Neural cell (in vitro differentiated cells): Measurements from ENCODE around the gene DEAF1. TPM values are rescaled to one million over a fixed set of nuclear protein-coding genes. Genes with fewer than 3 reads are reported as not detected.

Experiments used
- H2AFZ ChIP-seq: fragments of 200-600, 300-800 bp; sonication (generic), shearing (Covaris generic); 2 replicates; pipeline ENCODE4 v1.6.0; 2014; ENCODE audit warnings: low read depth, mild to moderate bottlenecking, antibody characterized with exemption, low read length, moderate library complexity
- H3F3A ChIP-seq: fragments of 200-600 bp; shearing (Covaris generic); 2 replicates; pipeline ENCODE4 v1.6.1; 2016; ENCODE audit warnings: mild to moderate bottlenecking, moderate library complexity, mixed read lengths, antibody characterized with exemption, low read length; ENCODE audit not compliant: insufficient read depth, poor library complexity, severe bottlenecking
- H3K27ac ChIP-seq: fragments of 200-600, 300-800 bp; sonication (generic), shearing (Covaris generic); 2 replicates; pipeline ENCODE4 v1.5.1; 2014; ENCODE audit warnings: mild to moderate bottlenecking, low read length, moderate library complexity
- H3K27me3 ChIP-seq: fragments of 300-800, 200-600 bp; sonication (generic), shearing (Covaris generic); 2 replicates; pipeline ENCODE4 v1.6.0; 2014; ENCODE audit warnings: mild to moderate bottlenecking, low read depth, low read length, moderate library complexity; ENCODE audit not compliant: insufficient read depth
- H3K36me3 ChIP-seq: fragments of 300-800, 200-600 bp; sonication (generic), shearing (Covaris generic); 2 replicates; pipeline ENCODE4 v1.5.1; 2014; ENCODE audit warnings: mild to moderate bottlenecking, antibody characterized with exemption, low read length, moderate library complexity; ENCODE audit not compliant: insufficient read depth
- H3K4me2 ChIP-seq: fragments of 300-800, 200-600 bp; sonication (generic), shearing (Covaris generic); 2 replicates; pipeline ENCODE4 v1.6.0; 2014; ENCODE audit warnings: mild to moderate bottlenecking, low read length
- H3K4me3 ChIP-seq: fragments of 300-800, 200-600 bp; sonication (generic), shearing (Covaris generic); 2 replicates; pipeline ENCODE4 v1.5.1; 2014; ENCODE audit warnings: mild to moderate bottlenecking, low read length, moderate library complexity
- H3K79me2 ChIP-seq: fragments of 200-600 bp; shearing (Covaris generic); replicated peaks from 2 replicates; pipeline ENCODE4 v1.6.0; 2014; ENCODE audit warnings: mild to moderate bottlenecking, low read length, moderate library complexity; ENCODE audit not compliant: insufficient read depth
- H3K9ac ChIP-seq: fragments of 300-800, 200-600 bp; sonication (generic), shearing (Covaris generic); 2 replicates; pipeline ENCODE4 v1.6.1; 2016; ENCODE audit warnings: mild to moderate bottlenecking, low read length, mixed read lengths
- H3K9me2 ChIP-seq: fragments of 200-600 bp; shearing (Covaris generic); 2 replicates; pipeline ENCODE4 v1.6.1; 2016; ENCODE audit warnings: mild to moderate bottlenecking, low read length, mixed read lengths; ENCODE audit not compliant: insufficient read depth
- H3K9me3 ChIP-seq: fragments of 200-600, 300-800 bp; sonication (generic), shearing (Covaris generic); 2 replicates; pipeline ENCODE4 v1.6.1; 2016; ENCODE audit warnings: mild to moderate bottlenecking, mixed run types, low read length, moderate library complexity, mixed read lengths
- H4K20me1 ChIP-seq: fragments of 200-600 bp; shearing (Covaris generic); 2 replicates; pipeline ENCODE4 v1.6.1; 2016; ENCODE audit warnings: mild to moderate bottlenecking, mixed run types; ENCODE audit not compliant: insufficient read depth
- EP300 ChIP-seq: fragments of 450-650 bp; conservative IDR thresholded peaks from 2 replicates; pipeline ENCODE4 v1.6.1; 2014; ENCODE audit warnings: antibody characterized with exemption, mild to moderate bottlenecking, moderate library complexity; ENCODE audit not compliant: poor library complexity, severe bottlenecking
- EZH2 ChIP-seq: fragments of 200-600, 300-800 bp; shearing (Covaris generic), sonication (generic); IDR thresholded peaks from 2 replicates; pipeline ENCODE4 v1.6.1; 2014; ENCODE audit warnings: antibody characterized with exemption, low read length, borderline replicate concordance, mild to moderate bottlenecking; ENCODE audit not compliant: insufficient read depth, poor library complexity, severe bottlenecking
- MXI1 ChIP-seq: fragments of 450-650 bp; conservative IDR thresholded peaks from 2 replicates; pipeline ENCODE4 v1.6.1; 2014; ENCODE audit warnings: antibody characterized with exemption, mild to moderate bottlenecking; ENCODE audit not compliant: poor library complexity, severe bottlenecking
- POLR2AphosphoS5 ChIP-seq: IDR thresholded peaks from 2 replicates; pipeline ENCODE4 v1.6.1; 2012
- RAD21 ChIP-seq: fragments of 450-650 bp; conservative IDR thresholded peaks from 2 replicates; pipeline ENCODE4 v1.6.1; 2014; ENCODE audit warnings: antibody characterized with exemption, mild to moderate bottlenecking, moderate library complexity
- SMC3 ChIP-seq: fragments of 450-650 bp; conservative IDR thresholded peaks from 2 replicates; pipeline ENCODE4 v1.6.1; 2014; ENCODE audit warnings: antibody characterized with exemption, mild to moderate bottlenecking, moderate library complexity; ENCODE audit not compliant: poor library complexity
- TAF1 ChIP-seq: IDR thresholded peaks from 2 replicates; pipeline ENCODE4 v1.6.1; 2012; ENCODE audit warnings: low read depth
- polyA plus RNA-seq: library from polyadenylated mRNA; depleted of rRNA; stranded (reverse); fragments of >200 nt; gene quantifications from 2 replicates; pipeline ENCODE4 v1.2.3, GENCODE V29; 2014
- TF ChIP-seq, protein P1 (sequence below): IDR thresholded peaks from 2 replicates; pipeline ENCODE4 v1.6.1; 2012; ENCODE audit warnings: borderline replicate concordance
- TF ChIP-seq, protein P2 (sequence below): fragments of 450-650 bp; IDR thresholded peaks from 2 replicates; pipeline ENCODE4 v1.5.1; 2014; ENCODE audit warnings: antibody characterized with exemption, mild to moderate bottlenecking, moderate library complexity; ENCODE audit not compliant: poor library complexity, severe bottlenecking

The DEAF1 gene
- polyA plus RNA-seq, 1 donor from 2014 or later: 87.6 TPM

DNA sequence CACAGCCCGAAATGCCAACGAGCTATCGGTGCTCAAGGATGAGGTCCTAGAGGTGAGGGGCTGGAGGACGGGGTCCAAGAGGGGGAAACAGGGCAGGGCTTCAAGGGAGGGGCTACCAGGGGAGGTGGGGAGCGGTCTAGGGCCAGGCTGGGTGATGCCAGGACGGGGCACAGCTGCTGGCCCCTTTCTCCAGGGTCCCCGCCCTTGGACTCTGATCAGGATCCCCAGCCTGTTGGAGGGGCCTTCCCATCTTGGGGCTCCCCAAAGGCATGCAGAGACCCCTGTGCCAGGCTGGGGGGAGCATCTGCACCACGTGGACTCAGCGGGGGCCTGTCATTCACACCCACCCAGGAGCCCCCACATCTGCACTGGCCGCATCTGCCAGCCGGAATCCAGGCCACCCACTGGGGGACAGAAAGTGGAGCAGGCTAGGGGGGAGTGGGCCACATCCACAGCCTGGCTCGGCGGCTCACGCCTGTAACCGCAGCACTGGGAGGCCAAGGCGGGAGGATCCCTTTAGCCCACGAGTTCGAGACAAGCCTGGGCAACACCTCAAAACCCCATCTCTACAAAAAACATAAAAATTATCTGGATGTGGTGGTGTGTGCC, 29.9 kb upstream of the DEAF1 start:
- no peak overlapping the region for H3K9ac ChIP-seq
- H3F3A ChIP-seq: no peaks in the 10 kb centered on the region
- H3K4me2 ChIP-seq: no peak overlapping the region
- no peak for TF ChIP-seq RAD21
- H3K27me3 ChIP-seq: peaks cover 54% of the 10 kb centered on the region
- no peak overlapping the region for H3K27ac ChIP-seq
- no peaks in the 10 kb centered on the region for H3K79me2 ChIP-seq
- H3K36me3 ChIP-seq: no peaks in the 10 kb centered on the region
- H3K4me3 ChIP-seq: no peak overlapping the region
- H3K9me3 ChIP-seq: no peaks in the 10 kb centered on the region
- H2AFZ ChIP-seq: no peak overlapping the region
- no peaks in the 10 kb centered on the region for H4K20me1 ChIP-seq
- H3K9me2 ChIP-seq: no peaks in the 10 kb centered on the region

DNA sequence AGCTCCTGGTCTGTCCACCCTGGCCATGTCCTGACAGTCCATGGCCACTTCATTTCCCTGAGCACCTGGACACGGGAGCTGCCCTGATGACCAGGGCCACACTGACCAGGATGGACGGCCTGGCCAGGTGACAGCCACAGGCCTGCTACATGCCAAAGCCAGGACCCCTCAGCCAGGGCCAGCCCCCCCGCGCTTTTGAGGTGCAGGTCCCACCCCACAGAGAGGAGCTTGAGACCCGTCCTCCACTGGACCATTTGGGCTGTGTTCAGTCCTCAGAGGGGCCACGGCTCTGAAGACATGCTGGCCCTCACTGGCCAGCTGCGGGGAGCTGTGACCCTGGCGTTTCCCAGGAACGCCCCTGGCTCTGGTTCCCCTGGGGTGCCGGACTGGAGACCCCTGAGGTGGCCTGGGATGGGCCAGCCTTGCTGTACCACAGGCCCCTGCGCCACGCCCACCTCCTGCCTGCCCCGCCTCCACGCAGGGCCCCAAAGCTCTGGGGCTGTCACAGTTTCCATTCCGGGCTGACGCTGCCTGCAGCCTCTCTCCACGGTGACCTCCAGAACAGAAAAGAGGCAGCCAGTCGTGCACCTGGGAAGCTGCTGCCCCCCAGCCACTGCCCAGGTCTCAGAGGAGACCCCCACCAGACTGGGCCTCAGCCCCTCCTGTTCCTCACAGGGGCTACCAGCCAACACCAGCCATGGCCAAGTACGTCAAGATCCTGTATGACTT, 29.2 kb upstream of the DEAF1 start:
- TF ChIP-seq SMC3: no peak
- no peak for TF ChIP-seq EP300
- no peak for TF ChIP-seq RAD21
- no peak for TF ChIP-seq EZH2
- no peak for TF ChIP-seq POLR2AphosphoS5
- TF ChIP-seq, protein P1, sequence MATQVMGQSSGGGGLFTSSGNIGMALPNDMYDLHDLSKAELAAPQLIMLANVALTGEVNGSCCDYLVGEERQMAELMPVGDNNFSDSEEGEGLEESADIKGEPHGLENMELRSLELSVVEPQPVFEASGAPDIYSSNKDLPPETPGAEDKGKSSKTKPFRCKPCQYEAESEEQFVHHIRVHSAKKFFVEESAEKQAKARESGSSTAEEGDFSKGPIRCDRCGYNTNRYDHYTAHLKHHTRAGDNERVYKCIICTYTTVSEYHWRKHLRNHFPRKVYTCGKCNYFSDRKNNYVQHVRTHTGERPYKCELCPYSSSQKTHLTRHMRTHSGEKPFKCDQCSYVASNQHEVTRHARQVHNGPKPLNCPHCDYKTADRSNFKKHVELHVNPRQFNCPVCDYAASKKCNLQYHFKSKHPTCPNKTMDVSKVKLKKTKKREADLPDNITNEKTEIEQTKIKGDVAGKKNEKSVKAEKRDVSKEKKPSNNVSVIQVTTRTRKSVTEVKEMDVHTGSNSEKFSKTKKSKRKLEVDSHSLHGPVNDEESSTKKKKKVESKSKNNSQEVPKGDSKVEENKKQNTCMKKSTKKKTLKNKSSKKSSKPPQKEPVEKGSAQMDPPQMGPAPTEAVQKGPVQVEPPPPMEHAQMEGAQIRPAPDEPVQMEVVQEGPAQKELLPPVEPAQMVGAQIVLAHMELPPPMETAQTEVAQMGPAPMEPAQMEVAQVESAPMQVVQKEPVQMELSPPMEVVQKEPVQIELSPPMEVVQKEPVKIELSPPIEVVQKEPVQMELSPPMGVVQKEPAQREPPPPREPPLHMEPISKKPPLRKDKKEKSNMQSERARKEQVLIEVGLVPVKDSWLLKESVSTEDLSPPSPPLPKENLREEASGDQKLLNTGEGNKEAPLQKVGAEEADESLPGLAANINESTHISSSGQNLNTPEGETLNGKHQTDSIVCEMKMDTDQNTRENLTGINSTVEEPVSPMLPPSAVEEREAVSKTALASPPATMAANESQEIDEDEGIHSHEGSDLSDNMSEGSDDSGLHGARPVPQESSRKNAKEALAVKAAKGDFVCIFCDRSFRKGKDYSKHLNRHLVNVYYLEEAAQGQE: no peak
- TF ChIP-seq TAF1: no peak
- no peak for TF ChIP-seq MXI1
- TF ChIP-seq, protein P2, sequence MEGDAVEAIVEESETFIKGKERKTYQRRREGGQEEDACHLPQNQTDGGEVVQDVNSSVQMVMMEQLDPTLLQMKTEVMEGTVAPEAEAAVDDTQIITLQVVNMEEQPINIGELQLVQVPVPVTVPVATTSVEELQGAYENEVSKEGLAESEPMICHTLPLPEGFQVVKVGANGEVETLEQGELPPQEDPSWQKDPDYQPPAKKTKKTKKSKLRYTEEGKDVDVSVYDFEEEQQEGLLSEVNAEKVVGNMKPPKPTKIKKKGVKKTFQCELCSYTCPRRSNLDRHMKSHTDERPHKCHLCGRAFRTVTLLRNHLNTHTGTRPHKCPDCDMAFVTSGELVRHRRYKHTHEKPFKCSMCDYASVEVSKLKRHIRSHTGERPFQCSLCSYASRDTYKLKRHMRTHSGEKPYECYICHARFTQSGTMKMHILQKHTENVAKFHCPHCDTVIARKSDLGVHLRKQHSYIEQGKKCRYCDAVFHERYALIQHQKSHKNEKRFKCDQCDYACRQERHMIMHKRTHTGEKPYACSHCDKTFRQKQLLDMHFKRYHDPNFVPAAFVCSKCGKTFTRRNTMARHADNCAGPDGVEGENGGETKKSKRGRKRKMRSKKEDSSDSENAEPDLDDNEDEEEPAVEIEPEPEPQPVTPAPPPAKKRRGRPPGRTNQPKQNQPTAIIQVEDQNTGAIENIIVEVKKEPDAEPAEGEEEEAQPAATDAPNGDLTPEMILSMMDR: no peak
- Histone ChIP-seq H4K20me1 (no peaks in the 10 kb centered on the region), H3K79me2 (no peaks in the 10 kb centered on the region), H2AFZ (no peak overlapping the region), H3K36me3 (no peaks in the 10 kb centered on the region), H3K27ac (no peak overlapping the region), H3K9ac (no peak overlapping the region), H3K4me2 (no peak overlapping the region), H3K9me3 (no peaks in the 10 kb centered on the region), H3F3A (no peaks in the 10 kb centered on the region), H3K4me3 (no peak overlapping the region), H3K9me2 (no peaks in the 10 kb centered on the region), H3K27me3 (peaks cover 55% of the 10 kb centered on the region)
